ENCODE data around the gene DSCAML1. TPM values are rescaled to one million over a fixed set of nuclear protein-coding genes. Genes with fewer than 3 reads are reported as not detected.

Gene DSCAML1
- total and polyA plus RNA-seq, 4 donors: 0.18 to 1.5 (median 1.1) TPM

GRCh38 chr11:117706322-117706814, 90.6 kb downstream of the DSCAML1 start:
- DNase-seq (no peak), ATAC-seq (ENCODE audit: insufficient read depth, low FRiP score) (no peak)
- WGBS, 2 donors: 92 to 93% methylated on average over 12 of the region's 12 CpGs
- no peaks in the 10 kb centered on the region for H3K36me3 ChIP-seq (ENCODE audit: control insufficient read depth in 4 of 4, insufficient read depth in 4 of 4, low read length in 4 of 4)
- H3K4me1 ChIP-seq (ENCODE audit: control insufficient read depth in 5 of 5, insufficient read depth in 5 of 5, low read length in 5 of 5): peaks cover 0 to 3% (median 0%) of the 10 kb centered on the region in 5 donors
- H3K4me3 ChIP-seq: no peak overlapping the region
- H3K27me3 ChIP-seq (ENCODE audit: control insufficient read depth in 3 of 3, insufficient read depth in 3 of 3, low read length in 2 of 3): no peaks in the 10 kb centered on the region
- no peak overlapping the region for H3K9ac ChIP-seq (ENCODE audit: insufficient read depth in 1 of 2, low read length in 2 of 2)
- peaks cover 0 to 4% (median 0%) of the 10 kb centered on the region in 4 donors for H3K9me3 ChIP-seq (ENCODE audit: control insufficient read depth in 4 of 4, insufficient read depth in 3 of 4, low read length in 3 of 4)
- no peak overlapping the region for H3K27ac ChIP-seq (ENCODE audit: low read depth in 1 of 2, low read length in 1 of 2)
- TF ChIP-seq, protein P1, sequence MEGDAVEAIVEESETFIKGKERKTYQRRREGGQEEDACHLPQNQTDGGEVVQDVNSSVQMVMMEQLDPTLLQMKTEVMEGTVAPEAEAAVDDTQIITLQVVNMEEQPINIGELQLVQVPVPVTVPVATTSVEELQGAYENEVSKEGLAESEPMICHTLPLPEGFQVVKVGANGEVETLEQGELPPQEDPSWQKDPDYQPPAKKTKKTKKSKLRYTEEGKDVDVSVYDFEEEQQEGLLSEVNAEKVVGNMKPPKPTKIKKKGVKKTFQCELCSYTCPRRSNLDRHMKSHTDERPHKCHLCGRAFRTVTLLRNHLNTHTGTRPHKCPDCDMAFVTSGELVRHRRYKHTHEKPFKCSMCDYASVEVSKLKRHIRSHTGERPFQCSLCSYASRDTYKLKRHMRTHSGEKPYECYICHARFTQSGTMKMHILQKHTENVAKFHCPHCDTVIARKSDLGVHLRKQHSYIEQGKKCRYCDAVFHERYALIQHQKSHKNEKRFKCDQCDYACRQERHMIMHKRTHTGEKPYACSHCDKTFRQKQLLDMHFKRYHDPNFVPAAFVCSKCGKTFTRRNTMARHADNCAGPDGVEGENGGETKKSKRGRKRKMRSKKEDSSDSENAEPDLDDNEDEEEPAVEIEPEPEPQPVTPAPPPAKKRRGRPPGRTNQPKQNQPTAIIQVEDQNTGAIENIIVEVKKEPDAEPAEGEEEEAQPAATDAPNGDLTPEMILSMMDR (IDR thresholded peaks at IDR 0.05; ENCODE audit: control extremely low read depth, extremely low read depth): no peak

GRCh38 chr11:117705866-117706265, 91.2 kb downstream of the DSCAML1 start:
- no peak overlapping the region for H3K4me3 ChIP-seq
- no peak overlapping the region for H3K9ac ChIP-seq (ENCODE audit: insufficient read depth in 1 of 2, low read length in 2 of 2)
- H3K4me1 ChIP-seq (ENCODE audit: control insufficient read depth in 5 of 5, insufficient read depth in 5 of 5, low read length in 5 of 5): peaks cover 0 to 3% (median 0%) of the 10 kb centered on the region in 5 donors
- no peak for DNase-seq
- TF ChIP-seq, protein P1 (IDR thresholded peaks at IDR 0.05; ENCODE audit: control extremely low read depth, extremely low read depth): no peak
- no peaks in the 10 kb centered on the region for H3K36me3 ChIP-seq (ENCODE audit: control insufficient read depth in 4 of 4, insufficient read depth in 4 of 4, low read length in 4 of 4)
- WGBS, 2 donors: 91 to 95% methylated on average over 6 of the region's 6 CpGs
- no peak overlapping the region for H3K27ac ChIP-seq (ENCODE audit: low read depth in 1 of 2, low read length in 1 of 2)
- ATAC-seq (ENCODE audit: insufficient read depth, low FRiP score): no peak
- peaks cover 0 to 4% (median 0%) of the 10 kb centered on the region in 4 donors for H3K9me3 ChIP-seq (ENCODE audit: control insufficient read depth in 4 of 4, insufficient read depth in 3 of 4, low read length in 3 of 4)
- no peaks in the 10 kb centered on the region for H3K27me3 ChIP-seq (ENCODE audit: control insufficient read depth in 3 of 3, insufficient read depth in 3 of 3, low read length in 2 of 3)

DNA sequence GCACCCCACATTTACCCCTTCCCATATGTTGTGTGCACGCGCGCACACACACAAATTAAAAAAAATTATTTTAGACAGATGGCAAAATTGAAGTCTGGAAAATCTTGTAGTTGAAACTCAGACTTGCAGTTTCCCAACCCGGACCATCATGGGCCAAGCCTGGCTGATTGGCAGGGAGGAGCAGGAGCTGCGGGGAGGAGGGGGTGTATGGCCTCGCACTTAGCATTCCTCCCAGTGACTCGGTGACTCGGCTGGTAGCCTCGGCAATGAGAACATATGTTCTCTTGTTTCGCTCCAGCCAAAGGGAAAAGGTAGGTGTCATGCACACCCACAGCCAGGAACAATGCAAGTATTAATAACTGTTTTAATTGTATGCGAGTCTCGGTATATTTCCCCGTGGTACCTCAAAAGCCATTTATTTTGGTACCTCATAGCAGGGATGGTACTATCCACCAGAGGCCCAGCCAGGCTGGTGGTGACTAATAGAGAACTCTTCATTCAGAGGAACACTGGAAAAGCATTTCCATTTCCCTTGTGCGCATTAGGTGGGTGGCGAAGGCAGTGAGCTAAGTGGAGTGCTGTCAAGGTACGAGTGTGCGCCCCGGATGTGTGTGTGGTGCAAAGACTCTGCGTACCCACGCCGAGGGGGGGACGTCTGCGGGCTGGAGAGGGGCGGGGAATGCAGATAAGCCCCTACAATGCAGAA, 92.5 kb downstream of the DSCAML1 start:
- DNase-seq (peak in 1 of 3 donors; percentile 34), ATAC-seq (ENCODE audit: insufficient read depth, low FRiP score) (no peak)
- H3K4me3 ChIP-seq: no peak overlapping the region
- 70 to 90% methylated on average over 24 of the region's 24 CpGs for WGBS, 2 donors
- no peaks in the 10 kb centered on the region for H3K4me1 ChIP-seq (ENCODE audit: control insufficient read depth in 5 of 5, insufficient read depth in 5 of 5, low read length in 5 of 5)
- H3K9ac ChIP-seq (ENCODE audit: insufficient read depth in 1 of 2, low read length in 2 of 2): no peak overlapping the region
- TF ChIP-seq, protein P1 (IDR thresholded peaks at IDR 0.05; ENCODE audit: control extremely low read depth, extremely low read depth): no peak
- H3K36me3 ChIP-seq (ENCODE audit: control insufficient read depth in 4 of 4, insufficient read depth in 4 of 4, low read length in 4 of 4): no peaks in the 10 kb centered on the region
- H3K27me3 ChIP-seq (ENCODE audit: control insufficient read depth in 3 of 3, insufficient read depth in 3 of 3, low read length in 2 of 3): no peaks in the 10 kb centered on the region
- peaks cover 0 to under 1% (median 0%) of the 10 kb centered on the region in 4 donors for H3K9me3 ChIP-seq (ENCODE audit: control insufficient read depth in 4 of 4, insufficient read depth in 3 of 4, low read length in 3 of 4)
- no peak overlapping the region for H3K27ac ChIP-seq (ENCODE audit: low read depth in 1 of 2, low read length in 1 of 2)
